HG03558 (cell line): ENCODE data around the gene ARHGEF38.

ENCODE experiments used
- ATAC-seq: cut with Tn5 transposase; IDR thresholded peaks from one replicate; pipeline ENCODE4 v1.9.1; 2021; ENCODE audit warnings: moderate number of reproducible peaks; ENCODE audit not compliant: unreplicated experiment; ENCODE audit errors: extremely low read depth

Gene ARHGEF38

GRCh38 chr4:105555409-105555808 lies 3.0 kb downstream of the ARHGEF38 start:
- no peak for ATAC-seq

GRCh38 chr4:105556206-105556605 lies 3.8 kb downstream of the ARHGEF38 start:
- no peak for ATAC-seq

- no peak for ATAC-seq
These were observed 5.9 kb downstream of the ARHGEF38 start for GRCh38 chr4:105558277-105558676.

- ATAC-seq = no peak
These were observed 8.0 kb downstream of the ARHGEF38 start for GRCh38 chr4:105560421-105560848.

- no peak for ATAC-seq
These were observed 10.9 kb downstream of the ARHGEF38 start for GRCh38 chr4:105563352-105563751.

GRCh38 chr4:105568584-105568983 lies 16.2 kb downstream of the ARHGEF38 start:
- no peak for ATAC-seq

GRCh38 chr4:105569057-105569865 lies 16.8 kb downstream of the ARHGEF38 start:
- ATAC-seq = no peak

GRCh38 chr4:105569866-105570236 lies 17.4 kb downstream of the ARHGEF38 start:
- no peak for ATAC-seq

- no peak for ATAC-seq
These were observed 19.9 kb downstream of the ARHGEF38 start for GRCh38 chr4:105572296-105572695.

- no peak for ATAC-seq
These were observed 34.4 kb downstream of the ARHGEF38 start for GRCh38 chr4:105586638-105587328.

- ATAC-seq = no peak
These were observed 35.4 kb downstream of the ARHGEF38 start for GRCh38 chr4:105587841-105588240.

GRCh38 chr4:105588252-105588651 lies 35.8 kb downstream of the ARHGEF38 start:
- ATAC-seq = no peak

GRCh38 chr4:105591573-105591972 lies 39.2 kb downstream of the ARHGEF38 start:
- ATAC-seq = no peak

GRCh38 chr4:105594099-105595010 lies 41.9 kb downstream of the ARHGEF38 start:
- peak; percentile 72 for ATAC-seq

GRCh38 chr4:105596684-105597083 lies 44.3 kb downstream of the ARHGEF38 start:
- ATAC-seq = no peak

GRCh38 chr4:105598052-105598451 lies 45.6 kb downstream of the ARHGEF38 start:
- ATAC-seq = no peak

- ATAC-seq = no peak
These were observed 46.4 kb downstream of the ARHGEF38 start for GRCh38 chr4:105598787-105599186.

GRCh38 chr4:105599482-105599881 lies 47.1 kb downstream of the ARHGEF38 start:
- ATAC-seq = no peak

- ATAC-seq = no peak
These were observed 47.7 kb downstream of the ARHGEF38 start for GRCh38 chr4:105599932-105600655.

GRCh38 chr4:105600951-105601350 lies 48.5 kb downstream of the ARHGEF38 start:
- no peak for ATAC-seq
